Brain microvascular endothelial cell (primary cell): ENCODE results near the gene ZFHX3.

Source experiments
- DNase-seq: peaks from one replicate; pipeline ENCODE4 v3.0.0-alpha.2; 2020
- H3K27ac ChIP-seq: fragments of 250-450 bp; sonication (Bioruptor Pico); 2 replicates; pipeline ENCODE4 v1.5.1; 2020; ENCODE audit warnings: mild to moderate bottlenecking, moderate library complexity
- H3K27me3 ChIP-seq: fragments of 250-450 bp; sonication (Bioruptor Pico); replicated peaks from 2 replicates; pipeline ENCODE4 v1.5.1; 2020; ENCODE audit warnings: mild to moderate bottlenecking
- H3K36me3 ChIP-seq: fragments of 250-450 bp; sonication (Bioruptor Pico); replicated peaks from 2 replicates; pipeline ENCODE4 v1.5.1; 2020; ENCODE audit warnings: mild to moderate bottlenecking
- H3K4me3 ChIP-seq: 2 replicates; pipeline ENCODE4 v1.5.1; 2011; ENCODE audit warnings: low read depth, mild to moderate bottlenecking, control low read depth, low read length, moderate library complexity
- in situ Hi-C: cut with HindIII; loops from 2 replicates; pipeline ENCODE4 v1.10.0; 2017; ENCODE audit warnings: low sequenced_read_pairs, low pct_ligation_motif_present
- TF ChIP-seq, protein P1 (sequence below): IDR thresholded peaks from 2 replicates; pipeline ENCODE4 v1.5.1; 2011; ENCODE audit warnings: low read depth, mild to moderate bottlenecking, moderate library complexity, low read length, control low read depth, inconsistent platforms; ENCODE audit errors: missing control alignments

ZFHX3 gene

DNA sequence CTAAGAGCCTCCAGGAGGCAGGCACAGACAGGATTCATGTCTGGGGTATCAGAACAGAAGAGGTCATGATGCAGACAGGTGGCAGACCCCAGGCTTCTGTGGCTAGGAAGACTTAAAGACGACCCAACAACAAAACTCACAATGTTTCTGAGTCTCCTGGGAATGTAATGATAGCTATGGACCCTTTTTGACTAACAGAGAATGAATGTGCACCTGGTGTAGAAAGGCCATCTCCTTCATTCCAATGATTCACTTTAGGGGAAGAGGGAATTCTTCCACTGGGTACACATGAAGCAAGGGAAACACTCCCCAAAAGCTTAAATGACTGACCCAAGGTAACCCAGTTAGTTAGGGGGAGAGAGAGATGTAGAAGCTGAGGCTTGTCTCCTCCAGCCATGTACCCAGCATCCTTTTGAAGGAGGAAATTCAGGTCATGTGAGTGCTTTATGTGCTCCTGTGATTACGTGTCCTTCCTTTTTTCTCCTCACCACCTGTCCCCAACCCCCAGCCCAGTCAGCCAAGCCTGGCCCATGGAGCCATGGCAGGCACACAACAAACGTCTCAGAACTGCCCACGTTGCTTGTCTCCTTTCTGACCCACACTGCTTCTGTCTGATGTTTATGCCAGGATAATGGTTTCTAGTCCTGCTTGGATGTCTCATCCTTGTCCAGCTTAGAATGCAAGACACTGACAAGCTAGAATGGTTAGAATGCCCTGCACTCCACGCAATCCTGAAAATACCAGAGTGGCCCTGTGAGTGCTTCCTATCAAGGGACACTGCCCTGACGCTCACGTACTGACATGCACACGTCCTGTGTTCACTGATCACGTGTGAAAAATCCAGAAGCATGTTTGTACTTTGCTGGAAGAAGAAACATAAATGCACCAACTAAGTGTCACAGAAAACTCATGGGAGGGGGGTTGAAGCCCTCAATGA lies 156.4 kb downstream of the ZFHX3 start:
- no peak for DNase-seq
- H3K27ac ChIP-seq = no peak overlapping the region
- no peak overlapping the region for H3K4me3 ChIP-seq
- H3K36me3 ChIP-seq = peaks cover 8% of the 10 kb centered on the region
- TF ChIP-seq, protein P1, sequence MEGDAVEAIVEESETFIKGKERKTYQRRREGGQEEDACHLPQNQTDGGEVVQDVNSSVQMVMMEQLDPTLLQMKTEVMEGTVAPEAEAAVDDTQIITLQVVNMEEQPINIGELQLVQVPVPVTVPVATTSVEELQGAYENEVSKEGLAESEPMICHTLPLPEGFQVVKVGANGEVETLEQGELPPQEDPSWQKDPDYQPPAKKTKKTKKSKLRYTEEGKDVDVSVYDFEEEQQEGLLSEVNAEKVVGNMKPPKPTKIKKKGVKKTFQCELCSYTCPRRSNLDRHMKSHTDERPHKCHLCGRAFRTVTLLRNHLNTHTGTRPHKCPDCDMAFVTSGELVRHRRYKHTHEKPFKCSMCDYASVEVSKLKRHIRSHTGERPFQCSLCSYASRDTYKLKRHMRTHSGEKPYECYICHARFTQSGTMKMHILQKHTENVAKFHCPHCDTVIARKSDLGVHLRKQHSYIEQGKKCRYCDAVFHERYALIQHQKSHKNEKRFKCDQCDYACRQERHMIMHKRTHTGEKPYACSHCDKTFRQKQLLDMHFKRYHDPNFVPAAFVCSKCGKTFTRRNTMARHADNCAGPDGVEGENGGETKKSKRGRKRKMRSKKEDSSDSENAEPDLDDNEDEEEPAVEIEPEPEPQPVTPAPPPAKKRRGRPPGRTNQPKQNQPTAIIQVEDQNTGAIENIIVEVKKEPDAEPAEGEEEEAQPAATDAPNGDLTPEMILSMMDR = no peak
- no peaks in the 10 kb centered on the region for H3K27me3 ChIP-seq
- in situ Hi-C loops = no loop called here

GRCh38 chr16:72890587-72890986 lies 157.3 kb downstream of the ZFHX3 start:
- H3K27ac ChIP-seq = no peak overlapping the region
- H3K4me3 ChIP-seq = no peak overlapping the region
- TF ChIP-seq, protein P1 = no peak
- no peaks in the 10 kb centered on the region for H3K27me3 ChIP-seq
- no peak for DNase-seq
- H3K36me3 ChIP-seq = peaks cover 10% of the 10 kb centered on the region
- in situ Hi-C loops = no loop called here

DNA sequence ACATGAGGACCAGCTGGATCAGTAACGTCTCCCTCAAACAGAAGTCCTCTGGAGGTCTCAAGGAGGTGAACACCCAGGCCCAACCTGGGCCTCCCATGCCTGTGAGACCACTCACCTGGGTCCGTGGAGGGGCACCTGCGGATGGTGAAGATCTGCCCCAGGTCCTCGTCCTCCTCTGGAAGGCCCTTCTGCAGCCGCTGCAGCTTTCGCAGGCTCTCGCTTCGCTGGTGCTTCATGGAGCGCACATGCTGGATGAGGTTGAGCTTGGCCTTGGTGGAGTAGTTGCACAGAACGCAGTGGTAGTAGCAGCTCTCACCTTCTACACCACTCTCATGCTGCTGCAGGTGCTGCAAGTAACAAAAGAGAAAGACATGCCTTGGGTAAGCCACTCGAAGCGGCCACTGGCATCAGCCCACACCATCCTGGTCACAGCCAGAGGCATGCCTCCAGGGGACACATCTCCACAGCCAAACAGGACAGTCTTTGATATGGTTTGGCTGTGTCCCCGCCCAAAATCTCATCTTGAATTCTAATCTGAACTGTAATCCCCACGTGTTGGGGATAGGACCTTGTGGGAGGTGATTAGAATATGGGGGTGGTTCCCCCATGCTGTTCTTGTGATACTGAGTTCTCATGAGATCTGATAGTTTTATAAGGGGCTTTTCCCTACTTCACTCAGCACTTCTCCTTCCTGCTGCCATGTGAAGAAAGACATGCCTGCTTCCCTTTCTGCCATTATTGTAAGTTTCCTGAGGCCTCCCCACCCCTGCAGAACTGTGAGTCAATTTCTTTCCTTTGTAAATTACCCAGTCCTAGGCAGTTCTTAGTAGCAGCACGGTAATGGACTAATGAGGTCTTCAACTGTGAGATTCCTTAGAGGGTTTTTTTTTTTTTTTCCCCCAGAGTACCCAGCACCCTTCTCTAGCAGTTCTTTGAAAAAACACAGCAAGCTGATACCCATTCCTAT lies 158.0 kb downstream of the ZFHX3 start:
- Histone ChIP-seq H3K27ac (no peak overlapping the region), H3K4me3 (no peak overlapping the region), H3K36me3 (peaks cover 15% of the 10 kb centered on the region), H3K27me3 (no peaks in the 10 kb centered on the region)
- in situ Hi-C loops = no loop called here
- TF ChIP-seq, protein P1 = no peak
- DNase-seq = no peak

- DNase-seq = no peak
- no peak overlapping the region for H3K4me3 ChIP-seq
- peaks cover 15% of the 10 kb centered on the region for H3K36me3 ChIP-seq
- TF ChIP-seq, protein P1 = no peak
- no peaks in the 10 kb centered on the region for H3K27me3 ChIP-seq
- in situ Hi-C loops = no loop called here
- no peak overlapping the region for H3K27ac ChIP-seq
Observed at GRCh38 chr16:72887537-72887936, 160.4 kb downstream of the ZFHX3 start.

GRCh38 chr16:72886346-72886974 lies 161.5 kb downstream of the ZFHX3 start:
- Histone ChIP-seq H3K4me3 (no peak overlapping the region), H3K27me3 (no peaks in the 10 kb centered on the region), H3K27ac (no peak overlapping the region), H3K36me3 (peaks cover 15% of the 10 kb centered on the region)
- DNase-seq = no peak
- TF ChIP-seq, protein P1 = no peak
- in situ Hi-C loops = no loop called here
